H9 (cell line): Measurements from ENCODE around the gene KIRREL3. TPM values are rescaled to one million over a fixed set of nuclear protein-coding genes. Genes with fewer than 3 reads are reported as not detected.

Source experiments
- DNase-seq: peaks from one replicate; pipeline ENCODE4 v3.0.0-alpha.2; 2017
- H2AFZ ChIP-seq: one replicate; pipeline ENCODE4 v1.6.1; 2013; ENCODE audit warnings: mild to moderate bottlenecking, low read length, control low read depth, moderate library complexity
- H2AK5ac ChIP-seq: 2 replicates; pipeline ENCODE4 v1.6.1; 2013; ENCODE audit warnings: low read length, control low read depth, mixed read lengths; ENCODE audit not compliant: insufficient read length
- H2BK120ac ChIP-seq: one replicate; pipeline ENCODE4 v1.6.1; 2013; ENCODE audit warnings: low read depth, mild to moderate bottlenecking, low read length, control low read depth, inconsistent platforms; ENCODE audit not compliant: poor library complexity, severe bottlenecking
- H2BK12ac ChIP-seq: 2 replicates; pipeline ENCODE4 v1.6.1; 2013; ENCODE audit warnings: low read length, control low read depth, mixed read lengths, low read depth; ENCODE audit not compliant: insufficient read length
- H2BK15ac ChIP-seq: 2 replicates; pipeline ENCODE4 v1.6.1; 2013; ENCODE audit warnings: low read depth, low read length, control low read depth
- H2BK20ac ChIP-seq: one replicate; pipeline ENCODE4 v1.6.1; 2013; ENCODE audit warnings: low read depth, mild to moderate bottlenecking, low read length, control low read depth, inconsistent platforms; ENCODE audit not compliant: poor library complexity, severe bottlenecking
- H2BK5ac ChIP-seq: 2 replicates; pipeline ENCODE4 v1.6.1; 2013; ENCODE audit warnings: low read length, control low read depth, mixed read lengths; ENCODE audit not compliant: insufficient read length
- H3K14ac ChIP-seq: 2 replicates; pipeline ENCODE4 v1.6.1; 2013; ENCODE audit warnings: low read length, control low read depth; ENCODE audit not compliant: insufficient read depth
- H3K18ac ChIP-seq: 2 replicates; pipeline ENCODE4 v1.6.1; 2013; ENCODE audit warnings: low read depth, mild to moderate bottlenecking, mixed read lengths, low read length, control low read depth; ENCODE audit not compliant: insufficient read length
- H3K23ac ChIP-seq: 2 replicates; pipeline ENCODE4 v1.6.1; 2013; ENCODE audit warnings: low read length, control low read depth, mixed read lengths, low read depth; ENCODE audit not compliant: insufficient read length
- H3K23me2 ChIP-seq: 2 replicates; pipeline ENCODE4 v1.6.1; 2013; ENCODE audit warnings: low read depth, mild to moderate bottlenecking, mixed read lengths, low read length, control low read depth; ENCODE audit not compliant: insufficient read length, poor library complexity, severe bottlenecking
- H3K27ac ChIP-seq: 2 replicates; pipeline ENCODE4 v1.5.1; 2013; ENCODE audit warnings: low read length, control low read depth, mixed read lengths, low read depth; ENCODE audit not compliant: insufficient read length
- H3K27me3 ChIP-seq: 2 replicates; pipeline ENCODE4 v1.6.1; 2013; ENCODE audit warnings: low read length, control low read depth, inconsistent platforms; ENCODE audit not compliant: insufficient read depth
- H3K4ac ChIP-seq: 2 replicates; pipeline ENCODE4 v1.6.1; 2013; ENCODE audit warnings: low read depth, mild to moderate bottlenecking, control low read depth, inconsistent platforms, low read length, moderate library complexity
- H3K4me1 ChIP-seq: 2 replicates; pipeline ENCODE4 v1.6.1; 2013; ENCODE audit warnings: low read length, control low read depth, inconsistent platforms; ENCODE audit not compliant: insufficient read depth
- H3K4me2 ChIP-seq: 2 replicates; pipeline ENCODE4 v1.6.1; 2013; ENCODE audit warnings: low read length, control low read depth, mixed read lengths; ENCODE audit not compliant: insufficient read length, insufficient read depth
- H3K56ac ChIP-seq: 2 replicates; pipeline ENCODE4 v1.6.1; 2013; ENCODE audit warnings: low read depth, mild to moderate bottlenecking, mixed read lengths, low read length, control low read depth; ENCODE audit not compliant: insufficient read length
- H3K79me1 ChIP-seq: 2 replicates; pipeline ENCODE4 v1.6.1; 2013; ENCODE audit warnings: low read depth, mild to moderate bottlenecking, moderate library complexity, low read length, control low read depth, inconsistent platforms; ENCODE audit not compliant: insufficient read depth, poor library complexity, severe bottlenecking
- H3K79me2 ChIP-seq: 2 replicates; pipeline ENCODE4 v1.6.1; 2013; ENCODE audit warnings: low read length, control low read depth, inconsistent platforms; ENCODE audit not compliant: insufficient read depth
- H3K9ac ChIP-seq: 2 replicates; pipeline ENCODE4 v1.6.1; 2013; ENCODE audit warnings: low read length, control low read depth, mixed read lengths; ENCODE audit not compliant: insufficient read length; ENCODE audit errors: extremely low read depth
- H3K9me3 ChIP-seq: one replicate; pipeline ENCODE4 v1.6.1; 2013; ENCODE audit warnings: low read depth, low read length, inconsistent platforms; ENCODE audit not compliant: control insufficient read depth
- H3T11ph ChIP-seq: one replicate; pipeline ENCODE4 v1.6.1; 2013; ENCODE audit warnings: mild to moderate bottlenecking, low read length, control low read depth, inconsistent platforms
- H4K20me1 ChIP-seq: one replicate; pipeline ENCODE4 v1.6.1; 2013; ENCODE audit not compliant: control insufficient read depth, insufficient read length, insufficient read depth
- H4K5ac ChIP-seq: 2 replicates; pipeline ENCODE4 v1.6.1; 2013; ENCODE audit warnings: low read depth, mild to moderate bottlenecking, mixed read lengths, low read length, control low read depth; ENCODE audit not compliant: insufficient read length
- H4K8ac ChIP-seq: replicated peaks from 2 replicates; pipeline ENCODE4 v1.6.1; 2013; ENCODE audit warnings: low read length, control low read depth, mixed read lengths, low read depth; ENCODE audit not compliant: insufficient read length
- H4K91ac ChIP-seq: 2 replicates; pipeline ENCODE4 v1.6.1; 2013; ENCODE audit warnings: low read depth, mild to moderate bottlenecking, moderate library complexity, mixed read lengths, low read length, control low read depth; ENCODE audit not compliant: insufficient read length
- H3K27ac Mint-ChIP-seq, 3 experiments: 2 replicates in 2 of 3; 3 replicates in 1 of 3; pipeline ENCODE4 v1.8.0; 2020 to 2021; ENCODE audit warnings: mixed read lengths in 3 of 3, mild to moderate bottlenecking in 1 of 3, moderate library complexity in 1 of 3
- H3K27me3 Mint-ChIP-seq: 2 replicates; pipeline ENCODE4 v1.8.0; 2021; ENCODE audit warnings: low read depth, mild to moderate bottlenecking, moderate library complexity, mixed read lengths
- H3K36me3 Mint-ChIP-seq, 3 experiments: 2 replicates in 2 of 3; 3 replicates in 1 of 3; pipeline ENCODE4 v1.8.0; 2020 to 2021; ENCODE audit warnings: low read depth in 3 of 3, mixed read lengths in 3 of 3; ENCODE audit not compliant: insufficient read depth in 1 of 3
- H3K4me1 Mint-ChIP-seq, 2 experiments: 2 replicates each; pipeline ENCODE4 v1.8.0; 2020; ENCODE audit warnings: mixed read lengths in 2 of 2
- H3K4me3 Mint-ChIP-seq, 2 experiments: 2 replicates in 1 of 2; 3 replicates in 1 of 2; pipeline ENCODE4 v1.8.0; 2020 to 2021; ENCODE audit warnings: mild to moderate bottlenecking in 2 of 2, mixed read lengths in 2 of 2, moderate library complexity in 1 of 2
- H3K9me3 Mint-ChIP-seq, 2 experiments: 2 replicates in 1 of 2; 3 replicates in 1 of 2; pipeline ENCODE4 v1.8.0; 2020; ENCODE audit warnings: mild to moderate bottlenecking in 2 of 2, mixed read lengths in 2 of 2, moderate library complexity in 1 of 2
- CTCF ChIP-seq: fragments of 200-600 bp; sonication (generic); conservative IDR thresholded peaks from 3 replicates; pipeline ENCODE4 v1.8.0; 2021; ENCODE audit warnings: antibody characterized with exemption, mild to moderate bottlenecking
- WGBS: extraction: QIAGEN DNeasy Blood & Tissue Kit; methylation state at CpG from one replicate; pipeline ENCODE4 v1.1.7; 2013; ENCODE audit warnings: missing lambda C conversion rate, low lambda C conversion rate, mixed read lengths; ENCODE audit not compliant: insufficient read length; ENCODE audit errors: extremely low coverage; 5-methylcytosine and 5-hydroxymethylcytosine counted together
- total RNA-seq: library from RNA; stranded (reverse); gene quantifications from 2 replicates; pipeline ENCODE4 v1.2.1, GENCODE V29; 2021

The KIRREL3 gene
- total RNA-seq, 1 experiment from 2014 or later, result 0.17 TPM

GRCh38 chr11:126431401-126432064, 569.0 kb downstream of the KIRREL3 start:
- no peak overlapping the region; the same call in 1 of the 2 replicates for H3K14ac ChIP-seq
- H4K91ac ChIP-seq, result no peak overlapping the region
- H2BK20ac ChIP-seq, result no peak overlapping the region
- H4K20me1 ChIP-seq, result no peaks in the 10 kb centered on the region
- no peak overlapping the region for H4K8ac ChIP-seq
- H2AK5ac ChIP-seq, result no peak overlapping the region
- H3K56ac ChIP-seq, result no peak overlapping the region
- DNase-seq, result no peak
- no peak overlapping the region for H3T11ph ChIP-seq
- Mint-ChIP-seq H3K27ac (no peak overlapping the region; a peak in 1 of 7 replicates), H3K4me3 (no peak overlapping the region), H3K36me3 (no peaks in the 10 kb centered on the region), H3K27me3 (no peaks in the 10 kb centered on the region; the same call in 1 of the 2 replicates), H3K9me3 (no peaks in the 10 kb centered on the region), H3K4me1 (peaks cover 19 to 26% of the 10 kb centered on the region in 2 experiments)
- H3K18ac ChIP-seq, result no peak overlapping the region
- TF ChIP-seq CTCF, result no peak
- no peaks in the 10 kb centered on the region for H3K23me2 ChIP-seq
- no peak overlapping the region for H2BK15ac ChIP-seq
- no peaks in the 10 kb centered on the region; the same call in 1 of the 2 replicates for H3K4me1 ChIP-seq
- no peak overlapping the region for H2BK120ac ChIP-seq
- H2BK5ac ChIP-seq, result no peak overlapping the region
- no peak overlapping the region for H3K4ac ChIP-seq
- H3K79me2 ChIP-seq, result no peaks in the 10 kb centered on the region; the same call in 1 of the 2 replicates
- no peaks in the 10 kb centered on the region for H3K27me3 ChIP-seq
- H2AFZ ChIP-seq, result no peak overlapping the region
- WGBS, result no CpG with 5 or more reads among the region's 23 CpGs
- no peaks in the 10 kb centered on the region for H3K79me1 ChIP-seq
- H3K9me3 ChIP-seq, result no peaks in the 10 kb centered on the region
- H3K27ac ChIP-seq, result no peak overlapping the region
- H4K5ac ChIP-seq, result no peak overlapping the region
- H3K9ac ChIP-seq, result no peak overlapping the region
- H3K23ac ChIP-seq, result no peak overlapping the region
- H2BK12ac ChIP-seq, result no peak overlapping the region
- H3K4me2 ChIP-seq, result no peak overlapping the region
